Activated CD4-positive, alpha-beta memory T cell treated with anti-CD3 and anti-CD28 coated beads for 36 hours (primary cell): Measurements from ENCODE around the gene IGFBP3. TPM values are rescaled to one million over a fixed set of nuclear protein-coding genes. Genes with fewer than 3 reads are reported as not detected.
A peak's percentile ranks its signal among the peaks of the same experiment; 100 is the strongest.
"Not testable (repeated sequence)": the region's sequence is repeated elsewhere in the genome, so short reads cannot be mapped to it uniquely, and the experiment has no call there.

Experiments used
- CTCF ChIA-PET: fragments of 350-600 bp; sonication (Branson Sonifier 250); formaldehyde crosslinking; loops from one replicate; lab custom pipeline; 2021; ENCODE audit warnings: antibody characterized with exemption, inconsistent platforms; lab: Charles Lee
- POLR2A ChIA-PET: fragments of 350-600 bp; sonication (Branson Sonifier 250); formaldehyde crosslinking; loops from one replicate; lab custom pipeline; 2021; ENCODE audit warnings: antibody characterized with exemption; lab: Charles Lee
- DNase-seq: peaks from one replicate; pipeline ENCODE4 v3.0.0-alpha.2; 2020
- H3K27ac Mint-ChIP-seq: one replicate; pipeline ENCODE4 v1.8.0; 2021; ENCODE audit warnings: mixed read lengths
- H3K27me3 Mint-ChIP-seq: one replicate; pipeline ENCODE4 v1.8.0; 2021; ENCODE audit warnings: mixed read lengths
- H3K36me3 Mint-ChIP-seq: one replicate; pipeline ENCODE4 v1.8.0; 2021; ENCODE audit warnings: mixed read lengths
- H3K4me1 Mint-ChIP-seq: one replicate; pipeline ENCODE4 v1.8.0; 2021; ENCODE audit warnings: low read depth, mixed read lengths
- H3K4me3 Mint-ChIP-seq: one replicate; pipeline ENCODE4 v1.8.0; 2021; ENCODE audit warnings: mild to moderate bottlenecking, mixed read lengths
- H3K9me3 Mint-ChIP-seq: one replicate; pipeline ENCODE4 v1.8.0; 2021; ENCODE audit warnings: mixed read lengths
- intact Hi-C: fragments of 100-400 bp; cut with micrococcal nuclease; formaldehyde crosslinking; loops from one replicate; pipeline ENCODE4 v1.15.1; 2023
- total RNA-seq, 2 experiments: library from RNA; stranded (reverse); gene quantifications; one replicate each; pipeline ENCODE4 v1.2.3, GENCODE V29; 2021

IGFBP3 gene, protein sequence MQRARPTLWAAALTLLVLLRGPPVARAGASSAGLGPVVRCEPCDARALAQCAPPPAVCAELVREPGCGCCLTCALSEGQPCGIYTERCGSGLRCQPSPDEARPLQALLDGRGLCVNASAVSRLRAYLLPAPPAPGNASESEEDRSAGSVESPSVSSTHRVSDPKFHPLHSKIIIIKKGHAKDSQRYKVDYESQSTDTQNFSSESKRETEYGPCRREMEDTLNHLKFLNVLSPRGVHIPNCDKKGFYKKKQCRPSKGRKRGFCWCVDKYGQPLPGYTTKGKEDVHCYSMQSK
- 1 to 10 TPM; 1.1 to 1.9 TPM for total RNA-seq

- DNase-seq = peak; percentile 29
- Mint-ChIP-seq H3K27me3 (peaks cover 44% of the 10 kb centered on the region), H3K36me3 (no peaks in the 10 kb centered on the region), H3K4me3 (peak within 1 kb of the TSS; percentile 58), H3K9me3 (no peaks in the 10 kb centered on the region), H3K4me1 (peaks cover 22% of the 10 kb centered on the region), H3K27ac (no peak within 1 kb of the TSS)
- ChIA-PET CTCF (interaction anchor here (1.1 to 1.5 kb wide), 3 partner anchors 14 to 1167 kb away, joined by 3 to 6 read pairs (median 3); no protein-coding TSS in a partner anchor), POLR2A (no interaction called here)
- intact Hi-C loops = loop anchor here (5.0 kb wide), 3 partner anchors 232 to 1332 kb away; no protein-coding TSS in a partner anchor
Observed at GRCh38 chr7:45920502-45921380, at the start of gene IGFBP3. Gene IGFBP3 (minus strand): TSS chr7:45921272. CDS start chr7:45921140, 132 bp downstream.

DNA sequence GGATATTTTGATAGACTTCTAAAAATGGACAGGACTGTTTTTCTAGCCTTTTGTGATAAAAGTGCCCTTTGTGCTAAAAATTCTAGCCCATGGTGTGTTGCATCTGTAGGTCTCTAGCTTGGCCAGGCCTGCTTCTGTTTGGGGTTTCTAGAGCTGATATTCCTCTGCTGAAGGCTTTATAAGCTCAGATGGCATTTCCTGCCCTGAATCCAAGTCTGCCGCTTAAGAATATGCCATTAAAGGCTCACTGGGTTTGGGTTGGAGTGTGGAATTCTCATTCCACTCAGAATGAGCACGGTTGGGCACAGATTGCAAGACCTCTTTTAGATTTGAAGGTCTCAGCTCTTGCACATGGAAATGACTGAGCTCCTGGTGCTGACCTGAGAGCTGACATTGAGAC is 49.4 kb upstream of the IGFBP3 start:
- Mint-ChIP-seq H3K9me3 (no peaks in the 10 kb centered on the region), H3K27me3 (no peaks in the 10 kb centered on the region), H3K4me3 (no peak overlapping the region), H3K27ac (no peak overlapping the region), H3K36me3 (no peaks in the 10 kb centered on the region), H3K4me1 (no peaks in the 10 kb centered on the region)
- no peak for DNase-seq
- CTCF ChIA-PET = no interaction called here
- POLR2A ChIA-PET = no interaction called here
- intact Hi-C loops = no loop called here

GRCh38 chr7:45969940-45970339 is 48.9 kb upstream of the IGFBP3 start:
- no peaks in the 10 kb centered on the region for H3K9me3 Mint-ChIP-seq
- intact Hi-C loops = no loop called here
- no peak for DNase-seq
- no peak overlapping the region for H3K4me3 Mint-ChIP-seq
- no peak overlapping the region for H3K27ac Mint-ChIP-seq
- no peaks in the 10 kb centered on the region for H3K4me1 Mint-ChIP-seq
- no peaks in the 10 kb centered on the region for H3K27me3 Mint-ChIP-seq
- ChIA-PET CTCF (no interaction called here), POLR2A (no interaction called here)
- H3K36me3 Mint-ChIP-seq = no peaks in the 10 kb centered on the region

DNA sequence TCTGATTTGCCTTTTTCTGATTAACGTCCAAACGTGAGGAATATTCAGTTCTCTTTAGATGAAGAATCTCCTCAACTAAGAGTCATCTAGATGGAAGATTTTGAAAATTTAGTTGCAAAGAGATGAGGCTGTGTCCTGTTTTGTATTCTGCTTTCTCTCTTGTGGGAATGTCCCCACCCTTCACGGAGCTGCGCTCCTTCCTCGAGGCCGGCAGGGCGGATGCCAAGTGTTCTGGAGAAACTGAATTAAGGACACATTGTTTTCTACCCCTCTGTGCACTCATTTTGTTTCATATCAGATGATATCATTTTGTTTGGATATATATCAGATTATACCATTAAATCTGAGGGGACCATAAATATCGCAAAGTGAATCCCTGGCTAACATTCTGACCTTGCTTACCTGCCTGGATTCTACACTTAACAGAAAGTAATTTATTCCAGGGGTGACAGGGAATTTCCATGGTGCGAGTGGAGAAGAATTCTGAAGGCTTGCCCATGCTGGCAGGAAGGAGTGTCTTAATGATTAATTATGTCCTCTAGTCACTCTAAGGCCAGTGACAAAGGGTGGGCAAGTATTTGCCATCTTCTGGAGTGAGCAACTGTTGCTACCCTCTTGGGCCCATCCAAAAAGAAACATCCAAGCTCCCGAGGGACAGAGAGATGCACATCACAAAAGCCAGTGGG is 47.9 kb upstream of the IGFBP3 start:
- H3K27ac Mint-ChIP-seq = no peak overlapping the region
- no peaks in the 10 kb centered on the region for H3K9me3 Mint-ChIP-seq
- H3K4me1 Mint-ChIP-seq = no peaks in the 10 kb centered on the region
- H3K36me3 Mint-ChIP-seq = no peaks in the 10 kb centered on the region
- H3K4me3 Mint-ChIP-seq = no peak overlapping the region
- DNase-seq = no peak
- H3K27me3 Mint-ChIP-seq = no peaks in the 10 kb centered on the region
- intact Hi-C loops = no loop called here
- ChIA-PET POLR2A (no interaction called here), CTCF (no interaction called here)

- CTCF ChIA-PET = no interaction called here
- Mint-ChIP-seq H3K36me3 (no peaks in the 10 kb centered on the region), H3K27ac (no peak overlapping the region), H3K4me3 (no peak overlapping the region), H3K9me3 (no peaks in the 10 kb centered on the region), H3K27me3 (no peaks in the 10 kb centered on the region), H3K4me1 (no peaks in the 10 kb centered on the region)
- POLR2A ChIA-PET = no interaction called here
- intact Hi-C loops = no loop called here
- DNase-seq = no peak
Observed at GRCh38 chr7:45968312-45968711, 47.2 kb upstream of the IGFBP3 start.

GRCh38 chr7:45967591-45968157 is 46.6 kb upstream of the IGFBP3 start:
- intact Hi-C loops = no loop called here
- POLR2A ChIA-PET = no interaction called here

DNA sequence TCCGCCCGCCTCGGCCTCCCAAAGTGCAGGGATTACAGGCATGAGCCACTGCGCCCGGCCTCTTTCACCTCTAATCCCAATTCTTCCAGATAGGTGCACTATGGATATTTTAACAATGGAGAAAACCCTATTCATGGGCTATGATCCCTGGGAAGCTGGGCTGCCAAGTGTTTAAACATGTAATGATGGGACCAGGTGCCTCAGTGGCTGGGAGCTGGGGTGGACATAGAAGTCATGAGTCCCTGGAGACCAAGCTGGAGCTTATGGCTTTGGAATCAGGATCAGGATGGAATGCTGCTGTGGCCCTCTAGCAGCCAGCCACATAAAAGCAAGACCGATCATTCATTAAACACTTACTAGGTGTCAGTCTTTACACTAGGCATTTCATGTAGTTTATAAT is 41.8 kb upstream of the IGFBP3 start:
- no peaks in the 10 kb centered on the region for H3K36me3 Mint-ChIP-seq
- H3K9me3 Mint-ChIP-seq = no peaks in the 10 kb centered on the region
- POLR2A ChIA-PET = no interaction called here
- no peak overlapping the region for H3K4me3 Mint-ChIP-seq
- intact Hi-C loops = no loop called here
- DNase-seq = no peak
- H3K27ac Mint-ChIP-seq = no peak overlapping the region
- H3K27me3 Mint-ChIP-seq = no peaks in the 10 kb centered on the region
- no peaks in the 10 kb centered on the region for H3K4me1 Mint-ChIP-seq
- CTCF ChIA-PET = no interaction called here

More at GRCh38 chr7:45967591-45968157, 46.6 kb upstream of the IGFBP3 start:
- H3K4me1 Mint-ChIP-seq = no peaks in the 10 kb centered on the region
- no peak overlapping the region for H3K4me3 Mint-ChIP-seq
- H3K27ac Mint-ChIP-seq = no peak overlapping the region
- H3K27me3 Mint-ChIP-seq = no peaks in the 10 kb centered on the region
- DNase-seq = no peak
- CTCF ChIA-PET = no interaction called here
- no peaks in the 10 kb centered on the region for H3K36me3 Mint-ChIP-seq
- no peaks in the 10 kb centered on the region for H3K9me3 Mint-ChIP-seq

GRCh38 chr7:45957721-45958120 is 36.6 kb upstream of the IGFBP3 start:
- peaks cover 8% of the 10 kb centered on the region for H3K9me3 Mint-ChIP-seq
- intact Hi-C loops = no loop called here
- no peaks in the 10 kb centered on the region for H3K27me3 Mint-ChIP-seq
- no peaks in the 10 kb centered on the region for H3K4me1 Mint-ChIP-seq
- H3K27ac Mint-ChIP-seq = no peak overlapping the region
- H3K36me3 Mint-ChIP-seq = peaks cover 6% of the 10 kb centered on the region
- no peak overlapping the region for H3K4me3 Mint-ChIP-seq
- CTCF ChIA-PET = no interaction called here
- POLR2A ChIA-PET = no interaction called here
- no peak for DNase-seq

- CTCF ChIA-PET = interaction anchor here (1.2 kb wide), 1 partner anchor 32 kb away, joined by 3 read pairs; no protein-coding TSS in a partner anchor
- H3K27me3 Mint-ChIP-seq = no peaks in the 10 kb centered on the region
- H3K27ac Mint-ChIP-seq = no peak overlapping the region
- no peaks in the 10 kb centered on the region for H3K4me1 Mint-ChIP-seq
- DNase-seq = no peak
- POLR2A ChIA-PET = no interaction called here
- intact Hi-C loops = no loop called here
- H3K4me3 Mint-ChIP-seq = no peak overlapping the region
- peaks cover 11% of the 10 kb centered on the region for H3K9me3 Mint-ChIP-seq
- H3K36me3 Mint-ChIP-seq = peaks cover 6% of the 10 kb centered on the region
Observed at GRCh38 chr7:45955286-45955685, 34.2 kb upstream of the IGFBP3 start.

- CTCF ChIA-PET, POLR2A ChIA-PET, DNase-seq, H3K27me3 Mint-ChIP-seq, H3K36me3 Mint-ChIP-seq, H3K4me1 Mint-ChIP-seq, intact Hi-C loops, H3K27ac Mint-ChIP-seq, H3K4me3 Mint-ChIP-seq: not testable (repeated sequence)
- H3K9me3 Mint-ChIP-seq = peaks cover 17% of the 10 kb centered on the region
Observed at GRCh38 chr7:45953055-45953454, 32.0 kb upstream of the IGFBP3 start.

DNA sequence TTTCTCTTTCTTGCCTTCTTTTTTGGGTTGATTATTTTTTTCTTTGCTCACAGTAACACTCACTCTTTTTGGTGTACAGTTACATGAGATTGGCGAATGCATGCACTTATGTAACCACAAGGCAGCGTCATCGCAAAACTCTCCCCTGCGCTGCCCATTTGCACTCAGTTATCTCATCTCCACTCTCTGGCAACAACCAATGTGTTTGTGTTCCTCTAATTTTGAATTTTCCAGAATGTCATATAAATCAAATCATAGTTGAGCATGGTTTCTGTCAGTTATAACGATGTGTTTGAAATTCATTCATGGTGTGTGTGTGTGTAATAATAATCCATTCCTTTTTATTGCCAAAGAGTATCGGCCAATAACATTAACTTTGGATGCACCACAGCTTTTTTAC is 23.0 kb upstream of the IGFBP3 start:
- no peaks in the 10 kb centered on the region for H3K36me3 Mint-ChIP-seq
- H3K4me1 Mint-ChIP-seq = peaks cover 17% of the 10 kb centered on the region
- H3K4me3 Mint-ChIP-seq = no peak overlapping the region
- ChIA-PET CTCF (no interaction called here), POLR2A (no interaction called here)
- H3K9me3 Mint-ChIP-seq = peaks cover 6% of the 10 kb centered on the region
- no peaks in the 10 kb centered on the region for H3K27me3 Mint-ChIP-seq
- H3K27ac Mint-ChIP-seq = no peak overlapping the region
- no peak for DNase-seq
- intact Hi-C loops = no loop called here

GRCh38 chr7:45940939-45941338 is 19.9 kb upstream of the IGFBP3 start:
- Mint-ChIP-seq H3K4me1 (peaks cover 17% of the 10 kb centered on the region), H3K27ac (peak overlapping the region; percentile 72), H3K9me3 (peaks cover 6% of the 10 kb centered on the region), H3K27me3 (peaks cover 2% of the 10 kb centered on the region), H3K36me3 (no peaks in the 10 kb centered on the region), H3K4me3 (peak overlapping the region; percentile 78)
- no peak for DNase-seq
- intact Hi-C loops = loop anchor here (2.0 kb wide), 1 partner anchor 38 kb away; no protein-coding TSS in a partner anchor
- CTCF ChIA-PET = no interaction called here
- POLR2A ChIA-PET = interaction anchor here (0.7 kb wide), 1 partner anchor 38 kb away, joined by 3 read pairs; no protein-coding TSS in a partner anchor
